ENCODE measurements around the gene SMYD3.
"Not testable (repeated sequence)": the region's sequence is repeated elsewhere in the genome, so short reads cannot be mapped to it uniquely, and the experiment has no call there.

The SMYD3 gene

GRCh38 chr1:246051909-246052518 is 455.1 kb downstream of the SMYD3 start:
- no peak for DNase-seq

- no peak for DNase-seq
Observed at GRCh38 chr1:246048693-246049092, 458.4 kb downstream of the SMYD3 start.

- DNase-seq, result peak; percentile 77
Observed at GRCh38 chr1:246043556-246043955, 463.5 kb downstream of the SMYD3 start.

GRCh38 chr1:246041360-246041759 is 465.7 kb downstream of the SMYD3 start:
- DNase-seq, result no peak

- DNase-seq, result no peak
Observed at GRCh38 chr1:246040200-246040890, 466.7 kb downstream of the SMYD3 start.

GRCh38 chr1:246039584-246039983 is 467.5 kb downstream of the SMYD3 start:
- no peak for DNase-seq

- DNase-seq, result no peak
Observed at GRCh38 chr1:246037832-246038231, 469.2 kb downstream of the SMYD3 start.

GRCh38 chr1:246036175-246036574 is 470.9 kb downstream of the SMYD3 start:
- DNase-seq, result no peak

- no peak for DNase-seq
Observed at GRCh38 chr1:246035060-246035541, 472.0 kb downstream of the SMYD3 start.

- no peak for DNase-seq
Observed at GRCh38 chr1:246034630-246035029, 472.4 kb downstream of the SMYD3 start.

GRCh38 chr1:246032984-246033383 is 474.1 kb downstream of the SMYD3 start:
- DNase-seq, result no peak

- DNase-seq, result peak; percentile 50
Observed at GRCh38 chr1:246032031-246032551, 475.0 kb downstream of the SMYD3 start.

- DNase-seq, result no peak
Observed at GRCh38 chr1:246029616-246030015, 477.5 kb downstream of the SMYD3 start.

- not testable (repeated sequence) for DNase-seq
Observed at GRCh38 chr1:246024118-246024517, 483.0 kb downstream of the SMYD3 start.

- no peak for DNase-seq
Observed at GRCh38 chr1:246020211-246020954, 486.7 kb downstream of the SMYD3 start.

- DNase-seq, result no peak
Observed at GRCh38 chr1:246018146-246018545, 488.9 kb downstream of the SMYD3 start.

- DNase-seq, result peak; percentile 28
Observed at GRCh38 chr1:246012341-246012740, 494.7 kb downstream of the SMYD3 start.

GRCh38 chr1:246010386-246010785 is 496.7 kb downstream of the SMYD3 start:
- DNase-seq, result no peak

GRCh38 chr1:246008363-246008831 is 498.7 kb downstream of the SMYD3 start:
- no peak for DNase-seq

GRCh38 chr1:246005067-246005466 is 502.0 kb downstream of the SMYD3 start:
- DNase-seq, result peak; percentile 48

- no peak for DNase-seq
Observed at GRCh38 chr1:246004301-246004700, 502.8 kb downstream of the SMYD3 start.

GRCh38 chr1:246003442-246003730 is 503.7 kb downstream of the SMYD3 start:
- DNase-seq, result no peak

GRCh38 chr1:246002725-246003441 is 504.2 kb downstream of the SMYD3 start:
- peak; percentile 71 for DNase-seq

All from kidney glomerular epithelial cell (primary cell).